Astrocyte of the hippocampus (primary cell): ENCODE results near the gene VCL.

Source experiments
- DNase-seq: peaks from one replicate; pipeline ENCODE4 v3.0.0; 2011; ENCODE audit warnings: low read depth, low spot score

The VCL gene

DNA sequence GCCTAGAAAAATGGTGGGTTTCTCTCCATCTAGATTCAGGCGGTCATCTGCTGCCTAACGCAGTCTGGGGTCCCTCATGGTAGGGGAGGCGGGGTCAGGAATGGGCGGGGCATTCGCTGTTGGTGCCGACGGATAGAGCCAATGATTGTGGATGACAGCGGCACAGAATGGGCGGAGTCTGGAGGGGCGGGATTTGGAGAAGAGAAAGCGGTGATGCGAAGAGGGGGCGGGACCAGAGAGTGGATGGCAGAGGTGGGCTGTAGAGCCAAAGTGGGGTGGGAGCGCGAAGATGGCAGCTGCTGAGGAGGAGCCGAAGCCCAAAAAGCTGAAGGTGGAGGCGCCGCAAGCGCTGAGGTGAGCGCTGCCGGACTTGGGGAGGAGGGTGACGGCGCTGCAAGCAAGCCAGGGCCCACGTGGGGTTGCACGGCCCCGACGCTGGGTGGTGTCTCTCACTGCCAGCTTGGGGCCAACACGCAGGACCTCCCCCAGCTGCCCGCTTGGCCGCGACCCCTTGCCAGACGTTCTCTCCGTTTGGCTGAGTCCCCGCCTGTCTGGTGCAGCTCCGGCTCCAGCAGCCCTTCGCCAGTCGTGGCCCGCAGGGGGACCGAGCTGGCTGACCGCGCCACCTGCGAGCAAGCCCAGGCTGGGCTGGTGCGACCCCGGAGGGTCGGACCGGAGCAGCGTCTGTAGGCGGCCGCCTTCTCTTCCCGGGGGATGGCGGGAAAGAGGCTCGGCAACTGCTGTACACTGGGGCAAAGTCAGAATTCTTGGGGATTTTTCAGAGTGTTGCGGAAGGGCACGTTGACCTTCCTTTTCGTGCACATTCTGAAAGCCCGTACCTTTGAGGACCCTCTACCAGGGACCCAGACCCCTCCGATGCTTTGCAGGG lies 153.3 kb downstream of the VCL start, which contains the start of gene ADK:
Gene ADK (plus strand): TSS at position 232 of the 889 bp plus-strand sequence. CDS start 58 bp downstream, at position 290.
- peak; percentile 99 for DNase-seq

- no peak for DNase-seq
Observed at GRCh38 chr10:74151879-74152722, 154.2 kb downstream of the VCL start.

DNA sequence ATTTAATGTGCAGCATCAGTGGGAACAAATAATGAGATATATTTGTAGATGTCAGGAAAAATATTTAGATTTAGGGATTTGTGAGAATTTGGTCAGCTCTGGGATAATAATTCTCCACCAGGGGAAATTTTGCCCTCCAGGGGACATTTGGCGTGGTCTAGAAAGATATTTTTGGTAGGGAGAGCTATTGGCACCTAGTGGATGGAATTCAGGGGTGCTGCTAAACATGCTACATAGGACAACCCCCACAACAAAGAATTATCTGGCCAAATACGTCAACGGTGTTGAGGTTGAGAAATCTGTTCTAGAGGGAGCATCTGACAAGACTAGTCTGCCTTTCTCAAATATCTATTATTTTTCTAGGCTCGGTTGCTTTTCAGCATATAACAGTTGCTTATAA lies 155.2 kb downstream of the VCL start:
- peak; percentile 35 for DNase-seq

DNA sequence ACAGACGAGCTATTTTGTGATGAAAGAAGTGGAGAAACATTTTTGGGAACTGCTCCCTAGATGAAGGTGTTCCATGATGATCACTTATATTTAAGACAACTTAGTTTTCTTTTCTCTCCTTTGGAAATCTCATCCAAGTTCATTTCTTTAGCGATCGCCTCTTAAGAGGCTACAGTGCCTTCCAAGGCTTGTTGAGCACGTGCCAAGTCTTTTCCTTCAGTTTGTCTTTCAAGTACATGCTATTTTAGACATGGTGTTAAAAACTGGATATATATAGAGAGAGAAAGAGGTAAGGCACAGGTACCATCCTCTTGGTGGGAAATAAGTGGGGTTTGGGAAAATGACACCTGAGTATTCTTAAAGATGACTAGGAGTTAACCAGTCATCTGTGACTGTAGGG lies 155.8 kb downstream of the VCL start:
- DNase-seq: no peak

DNA sequence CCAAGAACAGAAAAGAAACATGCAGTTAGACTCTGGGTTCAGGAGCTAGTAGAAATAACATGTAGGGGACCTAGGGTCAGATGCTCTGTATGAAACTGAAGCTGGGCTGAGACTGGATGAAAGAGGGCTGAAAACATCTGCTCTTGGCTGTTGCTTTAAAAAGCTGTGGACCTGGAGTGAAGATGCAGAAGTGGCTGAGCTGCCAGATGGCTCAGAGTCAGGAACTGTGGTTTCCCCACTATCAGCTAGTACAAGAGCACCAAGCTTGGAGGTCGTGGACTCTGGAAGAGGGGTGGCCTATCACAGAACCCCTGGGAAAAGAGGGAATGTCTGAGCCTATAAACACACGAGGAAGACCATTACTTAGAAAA lies 159.0 kb downstream of the VCL start:
- peak; percentile 49 for DNase-seq

- no peak for DNase-seq
Observed at GRCh38 chr10:74160013-74160412, 162.1 kb downstream of the VCL start.

DNA sequence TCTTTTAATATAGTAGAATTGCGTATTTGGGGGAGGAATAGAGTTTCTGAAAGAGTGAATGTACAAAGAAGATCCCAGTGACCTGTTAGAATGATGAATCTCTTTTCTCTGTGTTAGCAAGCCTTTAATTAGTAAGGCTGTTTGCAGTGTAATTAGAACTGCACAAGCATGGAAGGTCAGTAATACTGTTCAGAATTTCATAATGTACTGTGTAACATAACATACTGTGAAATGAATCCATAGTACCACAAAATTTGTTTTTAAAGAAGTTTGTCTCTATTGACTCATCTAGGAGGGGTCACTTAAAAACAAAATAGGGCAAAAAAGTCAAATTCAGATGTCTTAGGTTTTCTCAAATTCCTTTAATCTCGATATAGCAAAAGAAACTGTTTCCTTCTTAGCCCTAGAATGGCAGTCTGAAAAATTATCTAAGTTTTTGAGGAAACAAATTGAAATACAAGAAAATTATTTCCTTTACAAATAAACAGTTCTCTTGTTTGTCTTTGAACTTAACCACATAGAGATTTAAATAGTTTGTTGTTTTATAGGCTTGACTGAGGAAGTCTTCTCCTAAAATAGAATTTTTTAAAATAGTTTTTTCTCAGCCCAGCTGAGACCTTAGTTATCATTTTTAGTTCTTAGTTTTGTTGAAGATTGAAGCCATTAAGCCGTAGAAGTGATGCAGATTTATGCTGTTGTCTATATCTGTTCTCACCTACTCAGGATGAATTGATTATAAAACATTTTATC lies 165.6 kb downstream of the VCL start:
- DNase-seq: no peak

DNA sequence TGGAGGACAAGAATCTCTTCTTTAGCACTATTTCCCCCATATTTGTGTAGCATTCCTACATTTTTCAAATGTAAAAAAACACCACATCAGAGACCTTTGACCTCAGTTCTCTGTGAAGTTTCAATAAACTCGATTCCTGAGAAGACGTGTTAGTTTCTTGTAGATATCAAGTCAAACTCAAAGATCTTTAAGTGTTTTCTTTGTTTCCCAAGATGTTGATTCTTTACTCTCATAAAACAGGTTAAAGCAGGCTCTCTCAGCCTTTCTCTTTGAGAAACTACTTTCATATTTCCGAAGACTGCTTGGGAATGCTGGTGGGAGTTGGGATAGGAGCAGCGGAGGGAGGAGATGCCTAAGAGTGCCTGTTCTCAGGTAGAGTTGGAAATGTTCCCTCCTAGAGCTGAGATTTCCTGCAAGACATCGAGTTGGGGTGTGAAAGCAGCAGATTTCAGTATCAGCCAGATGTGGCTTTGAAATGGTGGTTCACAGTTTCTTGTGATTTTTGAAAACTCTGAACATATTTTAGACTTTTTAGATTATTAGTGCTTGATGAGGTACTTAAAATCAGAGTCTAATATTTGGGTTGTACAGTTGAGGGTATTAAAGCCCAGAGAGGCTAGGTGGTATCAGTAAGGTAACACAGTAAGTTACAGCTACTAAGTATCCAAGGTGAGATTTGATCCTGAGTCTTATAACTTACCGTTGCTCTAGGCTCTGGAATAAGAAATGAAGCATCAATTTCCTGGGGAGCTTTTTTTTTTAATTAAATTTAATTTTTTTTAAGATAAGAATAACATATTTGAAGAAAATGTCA lies 167.0 kb downstream of the VCL start:
- no peak for DNase-seq

- DNase-seq: peak; percentile 26
Observed at GRCh38 chr10:74165530-74165901, 167.6 kb downstream of the VCL start.

GRCh38 chr10:74167443-74167842 lies 169.5 kb downstream of the VCL start:
- DNase-seq: no peak
